SH-SY5Y (cell line): ENCODE measurements around the gene PRR14.

Experiments
- GATA2 ChIP-seq: IDR thresholded peaks from 2 replicates; pipeline ENCODE4 v1.6.1; 2011; ENCODE audit warnings: mild to moderate bottlenecking, low read depth, low read length
- GATA3 ChIP-seq: IDR thresholded peaks from 2 replicates; pipeline ENCODE4 v1.6.1; 2011; ENCODE audit warnings: low read depth, mild to moderate bottlenecking, low read length, moderate library complexity

DNA sequence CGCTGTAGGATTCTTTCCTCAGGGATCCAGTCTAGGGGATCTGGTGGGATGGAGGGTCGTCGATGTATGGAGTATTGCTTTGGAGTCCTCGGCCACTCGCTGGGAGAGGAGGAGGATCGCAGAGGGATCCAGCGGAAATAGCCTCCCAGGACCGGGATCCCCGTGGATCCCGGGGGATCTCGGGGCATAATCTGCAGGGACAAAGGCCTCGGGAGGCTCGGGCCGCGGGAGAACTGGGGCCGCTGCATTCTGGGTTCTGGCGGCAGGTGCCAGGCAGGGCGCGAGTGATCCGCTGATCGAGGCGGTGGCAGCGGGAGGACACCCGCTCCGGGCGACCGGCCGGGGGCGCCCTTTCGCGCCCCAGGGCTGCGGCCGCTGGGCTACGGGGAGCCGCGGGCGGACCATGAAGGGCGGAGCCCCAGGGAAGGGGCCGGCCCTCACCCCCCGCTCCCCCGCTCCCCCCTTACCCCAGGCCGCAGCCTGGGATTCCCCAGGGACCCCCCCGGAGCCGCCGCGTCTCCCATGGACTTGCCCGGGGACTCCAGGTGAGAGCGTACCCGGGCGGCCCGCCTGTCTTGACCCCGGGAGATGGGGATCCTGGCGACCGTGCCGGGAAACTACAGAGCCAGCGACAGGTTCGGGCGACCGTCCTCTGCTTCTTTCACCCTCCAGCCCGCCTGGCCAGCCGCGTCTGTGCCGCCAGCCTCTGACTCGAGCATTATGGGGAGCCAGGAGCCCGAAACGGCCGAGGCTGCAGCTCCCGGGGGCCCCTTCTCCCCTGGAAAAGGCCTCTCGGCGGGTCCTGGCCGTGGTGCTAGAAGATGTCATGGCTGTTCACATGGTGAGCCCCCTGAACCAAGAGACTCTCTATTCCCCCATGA is 604 bp downstream of the PRR14 start:
- TF ChIP-seq GATA2 (no peak), GATA3 (no peak)
